ENCODE measurements around the gene TARS2. TPM values are rescaled to one million over a fixed set of nuclear protein-coding genes. Genes with fewer than 3 reads are reported as not detected.

Gene TARS2
- total RNA-seq, 1 donor from 2014 or later = 29.6 TPM

DNA sequence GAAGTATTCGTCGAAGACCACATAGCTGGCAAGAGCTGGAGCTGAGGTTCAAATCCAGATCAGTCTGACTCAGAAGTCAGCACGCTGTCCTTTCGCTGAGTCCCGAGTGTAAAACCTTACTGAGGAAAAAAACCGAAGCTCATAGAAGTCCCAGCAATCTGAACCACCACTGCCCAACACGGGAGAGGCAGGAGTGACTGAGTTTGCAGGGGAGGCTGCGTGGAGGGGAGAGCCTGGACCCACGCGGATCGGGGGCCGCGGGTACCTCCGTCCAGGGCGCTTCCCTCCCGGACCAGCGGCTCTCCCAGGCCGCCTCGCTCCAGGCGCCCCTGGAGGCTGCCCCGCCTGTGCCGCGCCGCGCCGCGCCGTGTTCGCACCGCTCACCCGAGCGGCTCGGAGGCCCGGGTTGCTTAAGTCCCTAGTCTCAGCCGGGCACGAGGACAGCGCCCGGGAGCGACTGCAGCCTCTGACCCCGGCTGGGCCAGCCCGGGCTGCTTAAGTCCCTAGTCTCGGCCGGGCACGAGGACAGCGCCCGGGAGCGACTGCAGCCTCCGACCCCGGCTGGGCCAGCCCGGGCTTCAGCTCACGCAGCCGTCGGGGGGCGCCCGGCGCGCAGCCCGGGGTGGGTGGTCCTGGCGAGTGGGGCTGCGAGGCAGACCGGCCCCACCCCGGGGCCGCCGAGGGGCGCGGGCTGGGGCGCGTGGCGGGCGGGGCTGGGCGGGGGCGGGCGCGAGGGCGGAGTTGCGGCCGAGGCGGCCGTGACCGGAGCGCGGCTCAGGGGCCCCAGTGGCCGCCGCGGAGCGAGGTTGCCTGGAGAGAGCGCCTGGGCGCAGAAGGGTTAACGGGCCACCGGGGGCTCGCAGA is 61.6 kb downstream of the TARS2 start, which contains the start of gene ADAMTSL4:
Gene ADAMTSL4 (plus strand): TSS at position 777 of the 864 bp plus-strand sequence. CDS start 2,881 bp downstream, outside the sequence.
- peak; percentile 89 for DNase-seq (ENCODE audit: low spot score)
- Mint-ChIP-seq H3K4me1 (peaks cover 25% of the 10 kb centered on the region), H3K27ac (no peak within 1 kb of the TSS), H3K4me3 (peak within 1 kb of the TSS; percentile 87), H3K36me3 (no peaks in the 10 kb centered on the region), H3K9me3 (no peaks in the 10 kb centered on the region), H3K27me3 (ENCODE audit: insufficient read depth, low read depth) (peaks cover 23% of the 10 kb centered on the region)
- H3K36me3 ChIP-seq = no peaks in the 10 kb centered on the region
- H3K9ac ChIP-seq = no peak within 1 kb of the TSS
- peaks cover 33% of the 10 kb centered on the region for H3F3A ChIP-seq (ENCODE audit: low read depth)
- TF ChIP-seq EZH2 (IDR thresholded peaks at IDR 0.05) = peak; percentile 56
- TF ChIP-seq EZH2phosphoT487 (IDR thresholded peaks at IDR 0.05) = peak; percentile 45
- TF ChIP-seq, protein P1, sequence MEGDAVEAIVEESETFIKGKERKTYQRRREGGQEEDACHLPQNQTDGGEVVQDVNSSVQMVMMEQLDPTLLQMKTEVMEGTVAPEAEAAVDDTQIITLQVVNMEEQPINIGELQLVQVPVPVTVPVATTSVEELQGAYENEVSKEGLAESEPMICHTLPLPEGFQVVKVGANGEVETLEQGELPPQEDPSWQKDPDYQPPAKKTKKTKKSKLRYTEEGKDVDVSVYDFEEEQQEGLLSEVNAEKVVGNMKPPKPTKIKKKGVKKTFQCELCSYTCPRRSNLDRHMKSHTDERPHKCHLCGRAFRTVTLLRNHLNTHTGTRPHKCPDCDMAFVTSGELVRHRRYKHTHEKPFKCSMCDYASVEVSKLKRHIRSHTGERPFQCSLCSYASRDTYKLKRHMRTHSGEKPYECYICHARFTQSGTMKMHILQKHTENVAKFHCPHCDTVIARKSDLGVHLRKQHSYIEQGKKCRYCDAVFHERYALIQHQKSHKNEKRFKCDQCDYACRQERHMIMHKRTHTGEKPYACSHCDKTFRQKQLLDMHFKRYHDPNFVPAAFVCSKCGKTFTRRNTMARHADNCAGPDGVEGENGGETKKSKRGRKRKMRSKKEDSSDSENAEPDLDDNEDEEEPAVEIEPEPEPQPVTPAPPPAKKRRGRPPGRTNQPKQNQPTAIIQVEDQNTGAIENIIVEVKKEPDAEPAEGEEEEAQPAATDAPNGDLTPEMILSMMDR (IDR thresholded peaks at IDR 0.05) = peak; percentile 33
- H3K4me3 ChIP-seq = peak within 1 kb of the TSS; percentile 65
- H3K4me2 ChIP-seq = peak within 1 kb of the TSS; percentile 85
- peaks cover 48% of the 10 kb centered on the region for H3K27me3 ChIP-seq
- H3K9me3 ChIP-seq (ENCODE audit: low read depth) = no peaks in the 10 kb centered on the region
- no peaks in the 10 kb centered on the region for H3K79me2 ChIP-seq (ENCODE audit: low read depth)
- peaks cover 17% of the 10 kb centered on the region for H3K4me1 ChIP-seq
- peaks cover 18% of the 10 kb centered on the region for H4K20me1 ChIP-seq (ENCODE audit: low read depth)
- peak within 1 kb of the TSS; percentile 92 for H2AFZ ChIP-seq (replicated peaks)
- no peak within 1 kb of the TSS for H3K27ac ChIP-seq

DNA sequence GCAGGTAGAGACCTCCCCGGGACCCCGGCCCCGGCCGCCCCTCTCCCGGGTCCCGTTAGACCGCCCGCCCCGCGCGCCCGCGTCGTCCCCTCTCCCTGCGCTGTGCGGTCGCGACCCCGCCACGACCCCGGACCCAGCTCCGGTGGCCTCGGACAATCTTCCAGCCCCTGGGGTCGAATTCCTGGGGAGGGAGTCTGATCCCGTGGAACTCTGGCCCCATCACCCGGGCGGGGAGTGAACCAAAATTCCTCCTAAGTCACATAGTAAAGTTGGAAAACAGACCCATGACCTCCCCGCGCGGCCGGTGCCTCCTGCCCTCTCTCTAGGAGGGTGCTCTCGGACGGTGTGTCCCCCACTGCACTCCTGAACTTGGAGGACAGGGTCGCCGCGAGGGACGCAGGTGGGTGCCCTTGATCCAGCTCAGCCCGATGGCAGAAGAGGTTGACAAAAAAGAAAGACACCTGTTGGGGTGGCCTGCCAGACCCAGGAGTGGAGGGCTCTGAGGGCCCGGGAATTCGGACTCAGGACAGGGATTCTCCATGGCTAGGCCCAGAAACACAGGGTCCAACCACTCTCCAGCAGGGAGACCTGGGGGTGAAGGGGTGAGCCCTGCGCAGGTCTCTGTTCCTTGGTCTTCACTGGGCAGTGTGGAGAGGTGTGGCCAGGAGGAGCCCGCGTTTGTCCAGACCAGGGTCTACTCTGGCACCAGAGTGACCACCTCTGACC is 62.4 kb downstream of the TARS2 start:
- Histone ChIP-seq H3K36me3 (no peaks in the 10 kb centered on the region), H3K4me1 (peaks cover 13% of the 10 kb centered on the region), H3K4me2 (peak overlapping the region; percentile 85), H3K79me2 (ENCODE audit: low read depth) (no peaks in the 10 kb centered on the region), H2AFZ (replicated peaks) (no peak overlapping the region), H4K20me1 (ENCODE audit: low read depth) (peaks cover 18% of the 10 kb centered on the region), H3K4me3 (peak overlapping the region; percentile 65), H3K9ac (no peak overlapping the region), H3K27ac (no peak overlapping the region), H3K9me3 (ENCODE audit: low read depth) (no peaks in the 10 kb centered on the region), H3F3A (ENCODE audit: low read depth) (peaks cover 33% of the 10 kb centered on the region), H3K27me3 (peaks cover 48% of the 10 kb centered on the region)
- Mint-ChIP-seq H3K27ac (no peak overlapping the region), H3K9me3 (no peaks in the 10 kb centered on the region), H3K4me3 (peak overlapping the region; percentile 87), H3K4me1 (peaks cover 24% of the 10 kb centered on the region), H3K27me3 (ENCODE audit: insufficient read depth, low read depth) (peaks cover 23% of the 10 kb centered on the region), H3K36me3 (no peaks in the 10 kb centered on the region)
- TF ChIP-seq, protein P1 (IDR thresholded peaks at IDR 0.05) = no peak
- TF ChIP-seq EZH2 (IDR thresholded peaks at IDR 0.05) = no peak
- peak; percentile 36 for TF ChIP-seq EZH2phosphoT487 (IDR thresholded peaks at IDR 0.05)
- DNase-seq (ENCODE audit: low spot score) = peak; percentile 75

DNA sequence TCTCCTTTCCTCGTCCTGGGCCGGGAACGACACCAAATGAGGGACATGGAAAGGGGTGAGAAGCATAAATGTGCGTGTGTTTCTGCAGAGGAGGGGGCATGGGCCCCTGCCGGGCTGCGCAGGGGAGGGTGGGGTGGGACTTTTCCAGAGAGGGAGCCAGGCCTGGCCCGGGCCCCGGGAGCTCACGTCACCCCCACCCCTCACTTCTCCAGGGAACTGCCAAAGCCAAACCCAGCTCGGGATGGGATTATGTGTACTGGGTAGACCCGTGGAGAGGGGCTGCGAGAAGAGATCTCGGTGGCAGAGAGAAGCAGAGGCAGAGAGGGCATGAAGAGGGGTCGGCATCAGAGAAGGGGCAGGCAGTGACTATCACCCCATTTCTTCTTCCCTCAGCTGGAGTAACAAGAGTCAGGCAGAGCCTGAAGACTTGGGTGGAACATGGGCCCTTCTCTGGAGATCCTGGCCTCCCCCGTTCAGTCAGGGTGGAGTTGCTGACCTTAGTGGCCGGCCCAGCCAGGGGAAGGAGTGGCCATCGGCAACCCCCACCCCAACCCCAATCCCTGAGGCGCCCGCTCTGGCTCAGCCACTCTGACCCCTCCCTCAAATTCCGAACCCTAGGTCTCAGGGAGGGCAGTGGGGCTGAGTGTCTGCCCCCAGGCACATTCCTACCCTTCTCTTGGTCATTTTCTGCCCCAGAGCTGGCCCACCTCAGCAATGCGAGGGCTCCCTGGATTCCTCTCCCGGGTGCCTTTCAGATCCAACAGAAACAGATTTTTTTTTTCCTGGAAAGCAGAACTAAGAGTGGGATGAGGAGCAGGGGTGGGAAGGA is 63.2 kb downstream of the TARS2 start:
- peaks cover 18% of the 10 kb centered on the region for H4K20me1 ChIP-seq (ENCODE audit: low read depth)
- H3K27me3 ChIP-seq = peaks cover 48% of the 10 kb centered on the region
- H3K4me2 ChIP-seq = no peak overlapping the region
- H3K9ac ChIP-seq = no peak overlapping the region
- no peak overlapping the region for H3K27ac Mint-ChIP-seq
- no peak overlapping the region for H2AFZ ChIP-seq (replicated peaks)
- peaks cover 33% of the 10 kb centered on the region for H3F3A ChIP-seq (ENCODE audit: low read depth)
- no peaks in the 10 kb centered on the region for H3K36me3 ChIP-seq
- no peaks in the 10 kb centered on the region for H3K9me3 ChIP-seq (ENCODE audit: low read depth)
- peaks cover 23% of the 10 kb centered on the region for H3K27me3 Mint-ChIP-seq (ENCODE audit: insufficient read depth, low read depth)
- H3K4me1 ChIP-seq = peaks cover 13% of the 10 kb centered on the region
- DNase-seq (ENCODE audit: low spot score) = peak; percentile 13
- no peak overlapping the region for H3K27ac ChIP-seq
- H3K9me3 Mint-ChIP-seq = no peaks in the 10 kb centered on the region
- TF ChIP-seq EZH2phosphoT487 (IDR thresholded peaks at IDR 0.05) (no peak), EZH2 (IDR thresholded peaks at IDR 0.05) (no peak)
- TF ChIP-seq, protein P1 (IDR thresholded peaks at IDR 0.05) = no peak
- H3K4me1 Mint-ChIP-seq = peaks cover 23% of the 10 kb centered on the region
- H3K4me3 Mint-ChIP-seq = peak overlapping the region; percentile 87
- H3K79me2 ChIP-seq (ENCODE audit: low read depth) = no peaks in the 10 kb centered on the region
- peaks cover 2% of the 10 kb centered on the region for H3K36me3 Mint-ChIP-seq
- no peak overlapping the region for H3K4me3 ChIP-seq

All from neural progenitor cell (in vitro differentiated cells).